ENCODE data around the gene B3GNT9. TPM values are rescaled to one million over a fixed set of nuclear protein-coding genes. Genes with fewer than 3 reads are reported as not detected.

B3GNT9 gene
- total RNA-seq, 3 donors from 2014 or later: 7.8 to 13.3 (median 11.1) TPM

GRCh38 chr16:67101311-67102082, 49.3 kb downstream of the B3GNT9 start:
- no peak for DNase-seq (ENCODE audit: low spot score in 2 of 2)
- Histone ChIP-seq H3K9me3 (no peaks in the 10 kb centered on the region), H3K4me1 (no peaks in the 10 kb centered on the region), H3K4me3 (no peak overlapping the region), H3K27me3 (no peaks in the 10 kb centered on the region), H3K27ac (no peak overlapping the region), H3K36me3 (no peaks in the 10 kb centered on the region)
- TF ChIP-seq CTCF (IDR thresholded peaks at IDR 0.05) (no peak), POLR2A (IDR thresholded peaks at IDR 0.05) (no peak), POLR2AphosphoS5 (IDR thresholded peaks at IDR 0.05) (no peak)
- intact Hi-C loops (cut with DNase I; ENCODE audit: low total_unique reads): no loop called here

DNA sequence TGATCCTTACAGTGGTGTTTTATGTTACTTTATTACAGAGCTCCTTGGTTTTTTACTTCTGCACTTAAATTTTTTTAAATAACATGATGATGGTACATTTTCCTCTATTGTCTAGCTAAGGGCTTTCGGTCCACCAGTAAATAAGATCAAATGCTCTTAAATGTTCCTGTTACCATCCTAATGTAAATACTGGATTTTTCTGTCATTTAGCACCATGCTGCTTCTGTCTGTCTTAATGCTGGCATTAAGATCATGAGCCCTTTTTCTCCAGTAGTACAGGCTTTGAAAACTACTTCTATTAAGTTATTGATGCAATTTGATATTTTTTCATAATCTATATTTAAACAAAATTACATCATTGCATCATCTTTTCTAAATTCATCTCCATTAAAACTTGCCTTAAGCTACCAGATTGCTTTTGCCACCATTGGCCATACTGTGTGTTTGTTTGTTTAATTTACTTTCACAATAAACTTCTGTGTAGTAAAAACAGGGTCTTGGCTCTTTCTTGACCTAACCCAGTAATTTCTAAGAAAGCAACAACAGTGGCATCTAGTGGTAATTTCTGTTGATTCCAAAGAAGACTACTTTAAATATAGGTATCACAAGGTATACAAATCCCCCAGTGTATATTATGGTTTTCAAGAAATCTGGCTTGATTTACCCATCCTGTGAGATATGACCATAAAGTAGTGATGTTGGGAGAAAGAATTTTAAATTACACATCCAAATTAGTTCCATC, 50.1 kb downstream of the B3GNT9 start:
- H3K9me3 ChIP-seq: no peaks in the 10 kb centered on the region
- DNase-seq (ENCODE audit: low spot score in 2 of 2): no peak
- no peaks in the 10 kb centered on the region for H3K36me3 ChIP-seq
- no peaks in the 10 kb centered on the region for H3K27me3 ChIP-seq
- no peak for TF ChIP-seq CTCF (IDR thresholded peaks at IDR 0.05)
- no peak for TF ChIP-seq POLR2A (IDR thresholded peaks at IDR 0.05)
- TF ChIP-seq POLR2AphosphoS5 (IDR thresholded peaks at IDR 0.05): no peak
- no peaks in the 10 kb centered on the region for H3K4me1 ChIP-seq
- H3K4me3 ChIP-seq: no peak overlapping the region
- intact Hi-C loops (cut with DNase I; ENCODE audit: low total_unique reads): no loop called here
- H3K27ac ChIP-seq: no peak overlapping the region

DNA sequence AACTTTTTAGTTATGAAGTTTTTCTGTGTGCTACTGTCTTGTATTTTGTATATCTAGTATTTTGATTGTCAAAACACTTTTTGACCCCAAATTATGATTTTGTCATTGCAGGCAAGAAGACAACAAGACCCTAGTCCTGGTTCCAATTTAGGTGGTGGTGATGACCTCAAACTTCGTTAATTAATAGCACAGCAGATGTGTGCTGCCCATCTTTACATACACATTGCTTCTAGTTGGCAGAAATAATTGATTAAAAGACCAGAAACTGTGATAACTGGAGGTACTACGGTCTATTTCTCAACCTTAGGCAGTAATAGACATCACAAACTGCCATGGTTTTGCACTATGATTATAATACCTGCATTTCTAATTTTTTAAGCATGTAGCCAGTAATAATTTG, 52.2 kb downstream of the B3GNT9 start:
- no peak for TF ChIP-seq POLR2AphosphoS5 (IDR thresholded peaks at IDR 0.05)
- intact Hi-C loops (cut with DNase I; ENCODE audit: low total_unique reads): loop anchor here (5.0 kb wide), 1 partner anchor 1239 kb away; no protein-coding TSS in a partner anchor

More for the DNA sequence above, 52.2 kb downstream of the B3GNT9 start:
- no peaks in the 10 kb centered on the region for H3K27me3 ChIP-seq
- H3K27ac ChIP-seq: no peak overlapping the region
- no peak overlapping the region for H3K4me3 ChIP-seq
- no peak for DNase-seq (ENCODE audit: low spot score in 2 of 2)
- no peaks in the 10 kb centered on the region for H3K9me3 ChIP-seq
- H3K4me1 ChIP-seq: no peaks in the 10 kb centered on the region
- H3K36me3 ChIP-seq: no peaks in the 10 kb centered on the region

Other genes with a start within 250 kb of the B3GNT9 start
- gene CDH16, start 232.1 kb downstream of the B3GNT9 start, total RNA-seq: not detected
- gene RRAD, start 225.5 kb downstream of the B3GNT9 start, total RNA-seq: 10 to 100 TPM in 1 of 3 donors, 1 to 10 TPM in 2; 7.7 to 11.1 (median 8.0) TPM
- gene CIAO2B, start 216.6 kb downstream of the B3GNT9 start, total RNA-seq: 10 to 100 TPM; 45.7 to 77.3 (median 65.4) TPM
- gene CES2, start 215.5 kb downstream of the B3GNT9 start, total RNA-seq: 10 to 100 TPM; 25.9 to 33.1 (median 31.9) TPM
- 1 to 10 TPM in 2 of 3 donors, under 1 TPM in 1; 0.29 to 5.9 (median 2.1) TPM for gene CES3, start 189.7 kb downstream of the B3GNT9 start, total RNA-seq
- 10 to 100 TPM in 2 of 3 donors, 1 to 10 TPM in 1; 9.0 to 19.6 (median 11.1) TPM for gene CES4A, start 162.4 kb downstream of the B3GNT9 start, total RNA-seq
- gene CBFB, start 121.8 kb downstream of the B3GNT9 start, total RNA-seq: 10 to 100 TPM; 48.5 to 69.1 (median 52.3) TPM
- 10 to 100 TPM; 17.8 to 31.8 (median 27.1) TPM for gene PHAF1, start 41.1 kb downstream of the B3GNT9 start, total RNA-seq
- 10 to 100 TPM; 35.1 to 42.6 (median 36.4) TPM for gene TRADD, start 8.9 kb upstream of the B3GNT9 start, total RNA-seq
- gene FBXL8, start 9.0 kb upstream of the B3GNT9 start, total RNA-seq: 10 to 100 TPM; 19.5 to 60.0 (median 40.1) TPM
- gene HSF4, start 13.7 kb upstream of the B3GNT9 start, total RNA-seq: 100 to 1,000 TPM in 1 of 3 donors, 10 to 100 TPM in 2; 46.9 to 113 (median 62.5) TPM
- gene NOL3, start 19.5 kb upstream of the B3GNT9 start, total RNA-seq: 10 to 100 TPM; 39.7 to 87.7 (median 45.9) TPM
- gene MATCAP1, start 33.0 kb upstream of the B3GNT9 start, total RNA-seq: 10 to 100 TPM; 10.9 to 13.4 (median 11.6) TPM
- gene EXOC3L1, start 39.1 kb upstream of the B3GNT9 start, total RNA-seq: 1 to 10 TPM; 1.1 to 3.6 (median 2.2) TPM
- gene E2F4, start 41.2 kb upstream of the B3GNT9 start, total RNA-seq: 10 to 100 TPM; 74.1 to 86.9 (median 76.1) TPM
- gene ELMO3, start 48.1 kb upstream of the B3GNT9 start, total RNA-seq: 10 to 100 TPM in 2 of 3 donors, 1 to 10 TPM in 1; 1.1 to 35.0 (median 19.7) TPM
- 10 to 100 TPM; 35.2 to 46.2 (median 44.2) TPM for gene TMEM208, start 76.1 kb upstream of the B3GNT9 start, total RNA-seq
- gene FHOD1, start 96.5 kb upstream of the B3GNT9 start, total RNA-seq: 10 to 100 TPM; 19.3 to 25.9 (median 22.6) TPM
- 1 to 10 TPM in 2 of 3 donors, under 1 TPM in 1; 0.96 to 2.3 (median 1.3) TPM for gene SLC9A5, start 98.0 kb upstream of the B3GNT9 start, total RNA-seq
- gene PLEKHG4, start 128.5 kb upstream of the B3GNT9 start, total RNA-seq: 10 to 100 TPM; 15.0 to 26.2 (median 19.8) TPM
- 1 to 10 TPM in 1 of 3 donors, not detected in 2; 1.0 TPM for gene KCTD19, start 175.7 kb upstream of the B3GNT9 start, total RNA-seq
- gene LRRC36, start 175.8 kb upstream of the B3GNT9 start, total RNA-seq: 1 to 10 TPM in 1 of 3 donors, under 1 TPM in 2; 0.16 to 3.3 (median 0.59) TPM
- 1 to 10 TPM; 1.3 to 6.9 (median 3.6) TPM for gene TPPP3, start 242.5 kb upstream of the B3GNT9 start, total RNA-seq

Measured in breast epithelium (tissue), 4 donors.